Putamen (tissue), 1 donor: ENCODE measurements around the gene RFX8.
"Not testable (repeated sequence)": the region's sequence is repeated elsewhere in the genome, so short reads cannot be mapped to it uniquely, and the experiment has no call there.

Source experiments
- DNase-seq: peaks from one replicate; pipeline ENCODE4 v3.0.0-alpha.2; 2016; ENCODE audit warnings: low spot score

RFX8 gene

DNA sequence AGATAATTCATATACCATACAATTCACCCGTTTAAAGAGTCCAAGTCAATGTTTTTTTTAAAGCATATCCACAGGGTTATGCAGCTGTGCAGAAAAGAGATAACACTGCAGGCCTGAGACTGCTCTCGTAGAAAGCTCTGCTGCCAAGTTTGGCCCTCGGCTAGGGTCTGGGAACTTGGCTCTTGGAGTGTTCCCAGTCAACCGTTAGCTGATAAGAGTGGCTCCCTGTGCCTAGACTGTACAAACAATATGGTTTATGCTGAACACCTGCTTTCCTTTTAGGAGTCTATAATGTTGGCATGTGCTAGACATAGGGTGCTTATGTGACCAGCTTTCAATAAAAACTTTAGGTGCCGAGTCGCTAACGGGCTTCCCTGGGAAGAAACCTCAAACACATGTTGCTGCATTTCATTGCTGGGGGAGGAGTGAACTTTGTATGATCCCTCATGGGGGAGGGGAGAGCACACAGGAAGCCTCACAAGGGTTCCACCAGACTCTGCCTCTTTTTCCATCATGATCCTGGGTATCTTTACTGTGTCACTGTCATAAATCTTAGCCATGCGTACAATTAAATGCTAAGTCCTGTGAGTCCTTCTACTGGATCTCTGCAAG is 34.7 kb downstream of the RFX8 start:
- DNase-seq: no peak

DNA sequence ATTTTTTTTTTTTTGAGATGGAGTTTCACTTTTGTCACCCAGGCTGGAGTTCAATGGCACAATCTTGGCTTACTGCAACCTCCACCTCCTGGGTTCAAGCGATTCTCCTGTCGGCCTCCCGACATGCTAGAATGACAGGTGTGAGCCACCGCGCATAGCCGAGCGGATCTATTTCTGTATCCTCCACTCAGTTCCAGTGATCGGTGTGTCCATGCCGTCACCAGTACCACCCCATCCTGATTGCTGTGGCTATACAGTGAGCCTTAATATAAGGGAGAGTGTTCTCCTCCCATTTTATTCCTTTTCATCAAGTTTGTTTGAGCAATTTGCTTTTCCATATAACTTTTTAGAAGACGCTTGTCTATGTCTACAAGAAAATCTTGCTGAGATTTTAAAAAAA is 35.2 kb downstream of the RFX8 start:
- no peak for DNase-seq

DNA sequence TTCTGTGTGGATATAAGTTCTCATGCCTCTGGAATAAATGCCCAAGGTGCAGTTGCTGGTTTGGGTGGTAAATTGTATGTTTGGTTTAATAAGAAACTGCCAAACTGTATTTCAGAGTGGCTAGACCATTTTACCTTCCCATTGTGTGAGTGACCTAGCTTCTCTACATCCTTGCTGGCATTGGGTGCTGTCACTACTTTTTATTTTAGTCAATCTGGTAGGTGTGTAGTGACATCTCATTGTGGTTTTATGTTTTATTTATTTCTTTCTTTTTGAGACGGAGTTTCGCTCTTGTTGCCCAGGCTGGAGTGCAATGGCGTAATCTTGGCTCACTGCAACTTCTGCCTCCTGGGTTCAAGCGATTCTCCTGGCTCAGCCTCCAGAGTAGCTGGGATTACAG is 36.4 kb downstream of the RFX8 start:
- DNase-seq: not testable (repeated sequence)

DNA sequence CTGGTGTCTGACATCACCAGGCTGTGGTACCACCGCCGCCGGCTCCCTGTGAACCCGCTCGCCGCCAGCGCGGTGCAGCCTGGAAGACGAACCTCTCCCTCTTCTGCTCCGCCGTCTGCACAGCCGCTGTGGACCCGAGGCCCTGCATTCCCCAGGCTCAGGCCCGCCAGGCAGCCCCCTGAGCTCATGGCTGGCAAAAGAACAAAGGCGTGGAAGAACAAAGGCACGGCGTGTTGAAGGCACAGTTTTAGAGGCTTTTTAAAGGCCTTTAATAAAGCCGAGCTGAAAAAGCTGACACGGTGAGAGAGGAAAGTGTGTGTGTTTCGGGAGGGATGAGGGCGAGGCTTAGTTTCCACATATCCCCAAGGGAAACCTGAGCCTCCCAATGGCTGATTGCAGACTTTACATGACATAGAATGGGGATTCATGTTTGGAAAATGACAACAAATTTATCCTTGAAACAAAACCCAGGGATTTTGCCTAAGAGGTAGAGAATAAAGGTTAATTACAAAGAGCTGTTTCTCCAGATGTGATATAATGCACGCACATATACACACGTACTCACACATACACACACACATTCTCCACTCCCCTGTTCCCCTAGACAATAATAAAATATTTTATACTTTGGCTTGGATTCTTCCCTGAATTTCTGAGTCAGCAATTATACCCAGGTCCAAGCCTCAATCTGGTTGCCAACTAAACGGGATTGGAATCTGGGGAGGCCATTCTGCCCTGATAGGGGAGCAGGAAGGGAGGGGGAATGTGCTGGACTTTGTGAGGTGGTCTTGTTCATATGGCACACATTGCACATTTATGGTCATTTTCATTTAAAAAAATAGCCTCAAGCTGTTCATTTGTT is 39.7 kb downstream of the RFX8 start:
- DNase-seq: no peak

DNA sequence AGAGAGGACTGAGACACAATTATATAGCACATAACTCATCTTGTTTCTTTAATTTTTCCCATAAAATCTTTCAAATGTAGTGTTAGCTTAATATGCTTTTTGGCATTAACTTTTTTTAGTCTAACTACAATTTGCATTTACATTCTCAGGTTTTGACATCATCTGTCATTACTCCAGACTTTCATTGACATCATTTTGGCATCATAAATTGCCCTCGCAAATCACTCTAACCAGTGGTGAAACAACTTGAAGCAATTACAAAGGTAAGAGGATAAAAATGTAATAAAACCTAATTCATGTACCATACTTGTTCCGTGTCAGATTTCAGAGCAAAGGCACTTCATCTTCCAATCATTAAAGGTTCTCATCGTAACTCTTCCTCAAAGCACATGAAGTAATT is 41.4 kb downstream of the RFX8 start:
- DNase-seq: no peak

DNA sequence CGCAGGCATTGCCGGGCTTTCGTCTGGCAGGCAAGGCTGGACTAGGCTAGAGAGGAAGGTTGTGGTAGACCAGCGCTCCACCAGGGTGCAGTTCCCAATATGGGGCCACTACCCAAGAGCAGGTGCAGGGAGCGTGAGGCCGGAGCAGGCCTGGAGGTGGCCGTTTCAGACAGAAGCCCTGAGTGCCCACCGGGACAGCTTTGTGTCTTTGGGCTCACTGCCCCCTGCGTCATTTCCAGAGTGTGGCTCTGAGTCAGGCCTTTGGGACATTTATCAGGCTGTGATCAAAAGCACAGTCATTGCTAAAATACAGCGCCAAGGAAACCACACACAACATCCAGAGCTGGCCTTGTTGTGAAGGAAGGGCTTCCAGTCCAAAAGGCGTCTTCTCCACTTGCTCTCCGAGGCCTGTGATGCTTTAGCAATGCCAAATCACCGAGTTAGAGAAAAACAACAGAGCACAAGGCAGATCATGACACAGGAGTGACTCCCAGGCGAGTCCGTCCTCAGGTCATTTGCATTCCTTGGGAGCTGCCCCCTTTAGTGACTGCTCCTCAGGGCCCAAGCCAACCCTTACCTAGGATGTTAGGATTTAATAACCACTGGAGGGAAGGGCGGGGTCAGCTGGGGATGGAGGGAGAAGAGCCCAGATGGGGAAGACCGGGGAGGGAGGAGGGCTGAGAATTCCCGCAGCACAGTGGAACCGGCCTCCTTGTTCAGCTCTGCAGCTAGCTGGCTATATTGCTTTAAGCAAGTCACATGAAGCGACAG is 42.3 kb downstream of the RFX8 start:
- no peak for DNase-seq

DNA sequence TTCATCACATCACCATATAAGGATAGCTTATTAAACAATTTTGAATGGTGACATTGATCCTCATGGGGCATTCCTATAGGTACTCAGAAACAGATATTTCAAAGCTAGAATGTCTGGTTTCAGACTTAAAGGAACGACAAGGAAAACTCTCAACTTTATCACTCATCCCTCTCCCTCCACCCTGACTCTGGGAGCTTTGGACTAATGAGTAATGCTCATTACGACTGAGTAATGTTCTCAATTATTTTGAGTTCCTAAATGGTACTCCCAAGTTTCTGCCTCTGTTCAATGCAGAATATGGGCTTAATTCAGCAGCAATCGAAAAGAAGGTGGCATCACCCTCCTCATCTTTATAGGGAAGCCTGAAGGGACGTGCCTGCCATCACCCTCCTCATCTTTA is 43.4 kb downstream of the RFX8 start:
- DNase-seq: no peak

DNA sequence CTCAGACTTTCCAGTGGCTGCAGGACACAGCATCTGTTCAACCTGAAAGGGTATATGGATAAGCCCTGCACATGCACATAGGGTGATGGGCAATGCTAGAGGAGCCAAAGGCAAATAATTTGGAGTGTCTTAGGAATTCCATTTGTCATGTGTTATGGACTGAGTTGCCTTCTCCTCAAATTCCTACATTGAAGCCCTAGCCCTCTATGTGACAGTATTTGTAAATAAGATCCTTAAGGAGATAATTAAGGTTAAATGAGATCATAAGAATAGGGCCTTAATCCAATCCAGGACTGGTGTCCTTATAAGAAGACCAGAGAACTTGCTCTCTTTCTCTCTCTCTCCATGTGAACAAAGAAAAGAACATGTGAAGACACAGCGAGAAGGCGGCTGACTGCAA is 44.8 kb downstream of the RFX8 start:
- DNase-seq: no peak

DNA sequence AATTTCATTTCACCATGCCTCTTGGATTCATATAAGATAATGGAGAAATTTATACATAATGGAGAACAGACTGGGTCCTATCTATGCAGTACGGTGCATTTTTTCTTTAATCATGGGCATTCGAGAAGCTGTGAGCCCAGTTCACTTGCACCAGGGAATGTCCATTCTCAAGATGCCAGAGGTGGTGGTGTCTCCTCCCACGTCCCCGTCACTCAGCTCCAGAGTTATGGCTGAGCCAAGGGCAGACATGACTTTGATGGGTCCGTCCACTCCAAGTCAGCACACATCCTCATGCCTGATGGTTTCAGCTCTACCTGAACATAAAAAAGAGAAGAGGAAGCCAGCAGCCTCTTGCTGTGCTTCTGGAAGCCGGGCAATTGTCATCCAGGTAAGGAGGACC is 45.5 kb downstream of the RFX8 start:
- no peak for DNase-seq

DNA sequence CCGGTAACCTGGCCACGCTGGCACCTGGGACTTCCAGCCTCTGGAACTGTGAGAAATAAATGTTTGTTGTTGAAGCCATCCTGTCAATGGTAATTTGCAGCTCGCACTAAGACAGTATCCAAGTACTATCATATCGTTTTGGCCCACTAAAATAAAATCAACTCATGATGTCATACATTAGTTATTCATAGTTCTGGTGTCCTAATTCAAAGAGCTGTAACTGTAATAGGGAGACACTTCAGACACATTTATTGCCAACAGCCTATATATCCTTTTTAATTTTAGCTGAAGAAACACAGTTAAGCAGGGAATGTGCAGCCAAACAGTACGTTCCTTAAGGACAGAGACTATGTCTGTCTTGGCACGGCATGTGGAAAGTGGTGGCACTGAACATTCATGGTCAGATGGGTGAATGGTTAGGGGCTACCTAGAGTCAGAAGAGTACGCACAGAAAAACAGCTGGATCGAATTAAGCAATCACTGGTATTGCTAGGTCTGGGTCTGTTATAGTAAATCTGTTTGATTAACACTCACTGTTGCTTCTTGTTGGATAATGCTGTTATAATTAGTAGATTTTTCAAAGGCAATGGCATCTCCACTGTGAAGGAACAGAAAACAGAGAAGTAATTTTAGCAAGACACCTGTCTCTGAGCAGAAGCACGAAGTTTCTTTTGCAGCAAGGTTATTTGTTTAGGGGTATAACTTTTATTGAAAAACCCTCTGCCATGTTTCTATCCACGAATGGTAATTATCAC is 46.3 kb downstream of the RFX8 start:
- DNase-seq: no peak

DNA sequence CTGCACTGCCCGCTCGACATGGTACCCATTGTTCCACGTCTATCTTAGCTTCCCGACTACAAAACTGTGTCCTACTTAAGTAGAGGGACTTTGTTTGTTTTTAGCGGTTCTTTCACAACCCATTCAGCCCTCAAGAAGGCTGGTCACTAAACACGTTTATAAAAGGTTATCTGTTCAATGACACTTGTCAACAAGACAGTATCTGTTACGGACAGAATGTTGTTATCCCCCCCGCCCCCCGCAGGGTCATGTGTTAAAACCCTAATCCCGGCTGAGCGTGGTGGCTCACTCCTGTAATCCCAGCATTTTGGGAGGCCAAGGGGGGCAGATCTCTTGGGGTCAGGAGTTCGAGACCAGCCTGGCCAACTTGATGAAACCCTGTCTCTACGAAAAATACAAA is 47.2 kb downstream of the RFX8 start:
- no peak for DNase-seq

DNA sequence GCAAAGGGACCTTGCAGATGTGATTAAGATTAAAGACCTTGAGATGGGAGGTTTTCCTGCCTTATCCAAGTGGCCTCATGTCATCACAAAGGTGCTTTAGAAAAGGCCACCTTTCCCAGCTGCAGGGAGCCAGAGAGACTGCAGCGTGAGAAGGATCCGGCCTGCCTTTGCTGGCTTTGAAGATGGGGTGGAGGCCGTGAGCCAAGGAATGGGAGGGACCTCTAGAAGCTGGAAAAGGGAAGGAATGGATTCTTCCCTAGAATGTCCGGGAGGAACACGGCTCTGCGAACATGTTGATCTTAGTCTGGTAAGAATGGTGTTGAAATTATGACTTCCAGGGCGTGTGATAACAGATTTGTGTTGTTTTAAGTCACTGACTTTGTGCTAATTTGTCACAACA is 47.7 kb downstream of the RFX8 start:
- no peak for DNase-seq

DNA sequence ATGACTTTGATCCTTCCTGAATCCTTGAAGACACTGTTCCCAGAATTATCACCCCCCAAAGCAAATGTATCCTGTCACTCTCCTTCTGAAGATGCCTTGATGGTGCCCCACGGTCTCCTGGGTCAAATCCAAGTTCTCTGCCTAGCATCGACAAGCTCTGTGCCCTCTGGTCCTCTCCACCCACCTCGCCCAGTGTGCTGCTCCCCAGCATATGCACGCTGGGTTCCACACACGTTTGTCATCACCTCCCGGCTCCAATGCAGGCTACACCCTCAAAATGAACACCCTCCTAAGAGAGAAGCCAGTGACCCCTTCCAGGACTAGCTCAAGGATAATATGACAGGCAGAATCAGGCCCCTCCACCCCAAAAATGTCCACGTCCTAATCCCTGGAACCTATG is 48.1 kb downstream of the RFX8 start:
- DNase-seq: no peak

DNA sequence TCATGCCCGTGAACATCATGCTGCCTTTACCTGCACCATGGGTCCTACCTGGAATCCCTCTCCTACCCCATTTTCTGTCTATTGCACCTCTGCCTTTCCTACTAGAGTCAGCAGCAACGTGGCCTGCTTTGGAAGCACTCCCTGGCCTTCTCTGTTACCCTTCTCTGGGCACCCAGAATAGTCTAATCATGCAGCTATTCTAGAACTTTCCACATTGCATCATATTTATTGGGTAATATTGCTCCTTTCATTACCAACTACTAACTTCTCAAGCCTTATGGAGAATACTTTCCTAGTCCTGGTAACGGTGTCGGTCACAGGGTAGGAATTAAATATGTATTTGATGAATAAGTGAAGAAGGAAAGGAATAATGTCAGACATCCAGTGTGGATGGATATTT is 54.3 kb downstream of the RFX8 start:
- no peak for DNase-seq

DNA sequence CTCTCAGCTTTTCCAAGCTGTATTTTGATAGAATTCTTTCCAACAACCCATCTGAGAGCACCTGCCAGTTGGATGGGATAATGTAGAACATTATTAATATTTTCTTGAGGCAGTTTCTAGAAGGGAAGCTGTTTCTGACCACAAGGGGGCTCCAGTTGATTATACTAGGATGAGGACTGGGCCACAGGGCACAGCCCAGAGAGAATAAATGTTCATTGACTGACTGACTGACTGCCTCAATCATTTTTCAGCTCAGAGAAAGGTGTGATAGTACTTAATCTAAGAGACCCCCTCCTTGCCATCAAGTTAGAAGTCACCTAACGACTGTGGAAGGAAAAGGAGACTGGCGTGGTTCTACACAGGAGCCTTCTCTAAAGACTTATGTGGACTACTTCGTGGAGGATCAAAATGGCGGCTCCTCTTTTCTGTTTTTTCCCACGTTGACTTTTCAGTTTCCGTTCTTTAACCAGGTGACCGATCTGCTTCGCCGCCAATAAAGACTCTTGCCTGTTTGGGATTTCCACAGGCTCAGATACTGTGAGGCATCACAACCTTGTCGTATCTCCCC is 55.7 kb downstream of the RFX8 start:
- peak; percentile 45 for DNase-seq

DNA sequence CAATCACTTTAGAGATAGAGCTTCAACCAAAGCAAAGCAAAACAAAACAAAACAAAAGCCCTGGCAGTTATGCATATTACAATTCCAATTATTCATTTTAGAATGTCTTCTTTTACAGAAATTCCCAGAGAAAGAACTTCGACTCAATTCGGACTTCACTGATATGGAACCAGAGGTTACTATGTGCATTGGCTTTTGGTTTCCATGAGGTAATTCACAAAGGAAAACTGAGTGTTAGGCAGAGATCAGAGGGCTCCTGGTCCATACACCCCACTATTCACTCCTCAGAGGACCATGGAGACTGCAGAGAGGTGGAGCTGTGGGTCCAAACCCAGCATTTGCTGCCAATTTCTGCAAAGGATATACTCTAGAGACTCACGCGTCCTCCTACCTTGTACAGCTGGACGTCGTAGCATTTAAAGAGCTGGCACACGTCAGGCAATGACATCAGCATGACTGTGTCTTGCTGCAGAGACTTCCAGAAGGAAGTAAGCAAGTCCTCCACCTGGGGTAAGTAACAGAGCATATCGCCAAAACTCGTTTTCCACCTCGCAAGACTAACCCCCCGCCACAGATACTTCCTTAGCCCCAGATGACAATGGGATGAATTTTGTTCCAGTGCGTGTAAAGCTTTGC is 56.3 kb downstream of the RFX8 start:
- DNase-seq: no peak

DNA sequence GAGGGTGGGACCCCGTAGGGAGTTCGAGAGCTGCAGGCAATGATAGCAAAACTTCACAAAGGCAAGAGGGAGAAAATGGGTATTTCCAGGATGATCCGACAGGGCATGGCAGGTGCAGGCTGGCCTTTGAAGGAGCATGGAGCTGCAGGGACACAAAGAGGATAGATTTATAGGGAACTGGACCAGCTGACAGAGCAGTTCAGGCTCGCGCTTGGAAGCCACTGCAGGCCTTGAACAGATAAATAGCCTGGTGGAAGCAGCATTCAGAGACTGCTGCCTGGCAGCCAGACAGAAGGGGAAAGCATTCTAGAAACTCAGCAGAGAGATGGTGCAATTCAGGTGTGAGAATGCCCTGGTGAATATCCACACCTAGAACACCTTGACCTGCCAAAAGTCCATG is 58.3 kb downstream of the RFX8 start:
- no peak for DNase-seq

DNA sequence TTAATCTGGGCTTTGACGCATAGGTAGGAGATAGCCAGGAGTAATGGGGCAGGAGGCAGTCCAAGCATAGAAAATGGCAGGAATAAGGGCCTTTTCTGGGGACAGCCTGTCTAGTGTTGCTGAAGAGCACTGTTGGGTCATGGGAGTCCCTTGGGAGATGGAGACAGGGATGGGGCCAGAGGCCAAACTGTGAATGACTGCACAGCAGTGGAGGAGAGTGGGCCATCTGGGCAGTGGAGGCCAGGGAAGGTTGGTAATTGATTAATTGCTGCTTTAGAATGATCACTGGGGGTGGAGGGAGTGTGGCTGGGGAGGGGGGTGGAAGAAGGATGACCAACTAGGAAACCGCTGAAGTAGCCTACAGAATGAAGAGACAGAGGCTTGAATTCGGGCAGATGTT is 59.0 kb downstream of the RFX8 start:
- DNase-seq: no peak

DNA sequence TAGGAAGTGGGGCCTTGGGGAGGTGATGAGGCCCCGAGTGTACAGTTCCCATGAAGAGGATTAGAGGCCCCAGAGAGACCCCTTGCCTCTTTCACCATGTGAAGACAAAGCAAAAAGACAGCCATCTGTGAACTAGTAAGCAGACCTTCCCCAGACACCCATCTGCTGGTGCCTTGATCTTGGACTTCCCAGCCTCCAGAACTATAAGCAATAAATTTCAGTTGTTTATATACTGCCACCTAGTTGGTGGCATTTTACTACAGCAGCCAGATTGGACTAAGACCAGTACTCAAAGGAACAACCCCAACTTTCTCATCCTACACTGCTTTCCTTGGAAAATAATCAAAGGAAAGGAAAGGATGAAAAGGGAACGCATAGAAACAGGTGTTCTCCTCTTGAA is 59.7 kb downstream of the RFX8 start:
- DNase-seq: no peak

DNA sequence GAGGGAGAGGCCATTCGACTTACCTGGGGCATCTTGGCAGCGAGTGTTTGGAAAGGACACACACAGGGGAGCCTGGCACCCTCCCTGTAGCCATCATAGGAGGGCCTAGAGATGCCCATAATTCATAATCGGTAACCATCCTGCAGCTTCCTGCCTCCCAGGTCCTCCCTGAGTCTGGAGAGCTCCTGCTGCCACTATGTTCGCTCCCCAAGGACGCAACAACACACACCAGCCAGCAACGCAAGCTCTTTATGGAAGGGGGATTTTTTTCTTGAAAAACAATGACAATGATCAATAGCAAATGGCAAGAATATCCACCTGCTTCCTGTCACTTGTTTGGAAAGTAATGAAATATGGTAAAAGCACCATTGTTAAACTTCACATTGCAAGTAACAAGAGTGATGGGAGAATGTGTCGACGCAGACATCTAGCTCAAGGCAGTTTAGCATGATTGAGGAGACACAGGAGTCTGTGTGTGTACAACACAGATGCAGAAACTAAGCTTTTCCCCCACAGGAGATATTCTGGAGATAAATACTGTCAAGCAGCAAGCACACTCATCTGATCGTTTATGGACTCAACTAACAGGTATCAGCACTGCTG is 62.7 kb downstream of the RFX8 start:
- no peak for DNase-seq

DNA sequence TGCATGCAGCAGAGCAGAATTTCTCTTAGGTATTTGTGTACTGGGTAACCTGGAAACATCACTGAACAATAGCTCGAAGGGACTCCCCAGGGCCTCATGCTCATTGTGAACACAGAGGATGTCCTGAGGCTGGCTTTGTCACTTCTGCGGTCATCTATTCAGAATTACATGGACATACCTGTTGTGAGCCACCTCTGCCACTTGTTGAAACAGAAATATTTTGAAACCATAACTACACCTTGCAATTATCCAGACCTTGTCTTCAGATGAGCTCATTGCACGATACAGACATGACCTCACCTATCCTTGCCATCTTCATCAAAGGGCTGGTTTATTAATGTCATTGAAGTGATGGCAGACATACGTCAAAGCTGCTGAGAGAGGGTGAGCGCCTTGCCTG is 64.2 kb downstream of the RFX8 start:
- DNase-seq: no peak
